ENCODE data around the gene ALG5.

DNA sequence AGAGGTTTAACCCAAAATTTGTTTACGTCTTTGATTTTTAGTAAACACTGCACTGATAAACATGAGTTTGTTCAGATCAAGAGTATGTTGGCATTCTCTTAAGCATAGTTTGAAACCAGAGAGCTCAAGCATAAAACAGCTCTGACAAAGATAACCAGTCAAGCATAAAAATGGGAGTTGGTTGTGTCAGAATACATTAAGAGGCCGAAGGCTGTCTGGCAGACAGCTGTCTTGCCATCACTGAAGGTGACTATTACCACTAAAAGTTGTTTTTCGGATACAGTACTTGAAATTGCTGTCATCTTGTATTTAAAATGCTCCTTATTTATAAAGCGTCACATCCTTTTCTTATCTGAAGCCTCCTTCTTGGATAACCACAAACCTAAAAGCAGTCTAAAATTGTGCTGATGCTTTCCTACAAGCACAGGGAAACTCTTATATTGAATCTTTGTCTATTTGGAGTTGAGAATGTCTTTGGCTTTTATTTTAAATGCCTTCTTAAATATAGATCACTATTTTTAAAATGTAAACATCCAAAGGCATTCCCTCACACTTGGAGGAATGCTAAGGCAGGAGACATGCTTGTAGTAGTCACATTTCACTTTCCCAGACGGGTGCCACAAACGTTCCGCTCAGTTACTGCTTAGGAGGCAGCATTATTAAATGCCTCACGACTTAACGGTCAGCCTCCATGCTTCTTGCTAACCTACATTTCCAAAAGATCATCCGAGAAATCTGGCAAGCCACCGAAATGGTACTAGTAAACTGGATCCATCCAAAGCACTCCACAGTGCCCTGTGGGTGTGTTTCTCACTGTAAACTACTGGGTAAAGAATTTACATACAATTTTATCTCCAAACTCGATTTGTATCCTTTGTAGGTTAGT lies 80.7 kb downstream of the ALG5 start:
- TF ChIP-seq EZH2 (IDR thresholded peaks at IDR 0.05) (no peak), POLR2AphosphoS5 (IDR thresholded peaks at IDR 0.05; ENCODE audit: borderline replicate concordance, low read depth, low read length) (no peak)
